Breast epithelium (tissue), 3 donors: ENCODE data around the gene TESK2.

ENCODE experiments used
- CTCF ChIP-seq, 3 donors: fragments of 450-650 bp; IDR thresholded peaks; one replicate each; pipeline ENCODE4 v1.5.1; 2016 to 2017; ENCODE audit warnings: antibody characterized with exemption in 3 of 3, mild to moderate bottlenecking in 3 of 3, moderate library complexity in 3 of 3
- POLR2A ChIP-seq: fragments of 450-650 bp; IDR thresholded peaks from one replicate; pipeline ENCODE4 v1.6.1; 2016; ENCODE audit warnings: antibody characterized with exemption, mild to moderate bottlenecking, moderate library complexity

GRCh38 chr1:45492691-45493090, 1.7 kb upstream of the TESK2 start:
- no peak for TF ChIP-seq CTCF (IDR thresholded peaks at IDR 0.05)
- TF ChIP-seq POLR2A: no peak
